HG02798 (cell line): ENCODE measurements around the gene SKA2.
"Not testable (repeated sequence)": the region's sequence is repeated elsewhere in the genome, so short reads cannot be mapped to it uniquely, and the experiment has no call there.

Source experiments
- ATAC-seq: cut with Tn5 transposase; IDR thresholded peaks from one replicate; pipeline ENCODE4 v1.9.1; 2021; ENCODE audit warnings: mild to moderate bottlenecking; ENCODE audit not compliant: unreplicated experiment, poor library complexity

SKA2 gene

DNA sequence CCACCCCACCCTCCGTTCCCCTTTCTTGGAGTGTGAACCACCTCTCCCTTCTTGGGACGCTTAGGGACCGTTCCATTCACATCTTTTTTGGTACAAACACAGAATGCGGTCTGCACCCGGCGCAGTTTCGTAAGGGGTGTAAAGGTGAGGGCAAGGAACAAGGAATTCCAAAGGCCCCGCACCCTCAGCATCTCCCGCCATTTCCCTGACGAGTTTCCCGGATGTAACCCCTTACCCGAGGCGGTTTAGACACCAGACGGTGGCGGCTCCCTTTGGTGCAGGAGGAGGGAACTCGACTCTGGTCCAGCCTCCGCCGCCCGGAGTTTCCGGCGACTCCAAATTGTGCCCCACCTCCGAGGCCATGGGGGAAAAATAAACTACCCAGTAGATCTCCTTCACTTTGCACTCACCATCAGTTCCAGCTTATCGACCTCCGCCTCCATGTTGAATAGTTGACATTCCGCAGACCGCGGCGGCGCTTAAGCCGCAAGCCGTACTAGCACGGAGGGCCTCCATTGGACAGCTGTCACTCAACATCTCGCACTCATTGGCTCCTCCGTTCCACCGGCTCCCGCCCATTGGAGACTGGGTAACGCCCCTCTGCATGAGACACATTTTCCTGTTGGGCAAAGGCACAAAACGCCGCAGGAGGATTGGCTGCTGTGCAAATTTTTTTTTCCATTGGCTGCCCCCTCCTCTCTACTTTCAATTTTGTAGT is at the start of gene SKA2:
Gene SKA2, minus strand, starts transcription at position 466 of the 718 bp plus-strand sequence. Its CDS starts 23 bp downstream, at position 443.
- ATAC-seq: peak; percentile 89

DNA sequence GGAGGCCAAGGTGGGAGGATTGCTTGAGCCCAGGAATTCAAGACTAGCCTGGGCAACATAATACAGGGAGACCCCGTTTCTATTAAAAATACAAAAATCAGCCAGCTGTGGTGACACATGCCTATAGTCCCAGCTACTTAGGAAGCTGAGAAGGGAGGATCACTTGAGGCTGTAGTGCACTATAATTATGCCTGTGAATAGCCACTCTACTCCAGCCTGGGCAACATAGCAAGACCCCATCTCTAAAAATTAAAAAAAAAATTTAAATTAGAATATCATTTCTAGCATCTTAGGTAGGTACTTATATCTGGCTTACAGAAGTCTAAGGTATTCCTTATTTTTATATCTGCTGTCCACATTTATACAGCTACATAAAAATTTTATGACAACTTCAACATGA is 47.3 kb upstream of the SKA2 start:
- ATAC-seq: no peak

GRCh38 chr17:59199398-59199797 is 44.4 kb upstream of the SKA2 start:
- no peak for ATAC-seq

DNA sequence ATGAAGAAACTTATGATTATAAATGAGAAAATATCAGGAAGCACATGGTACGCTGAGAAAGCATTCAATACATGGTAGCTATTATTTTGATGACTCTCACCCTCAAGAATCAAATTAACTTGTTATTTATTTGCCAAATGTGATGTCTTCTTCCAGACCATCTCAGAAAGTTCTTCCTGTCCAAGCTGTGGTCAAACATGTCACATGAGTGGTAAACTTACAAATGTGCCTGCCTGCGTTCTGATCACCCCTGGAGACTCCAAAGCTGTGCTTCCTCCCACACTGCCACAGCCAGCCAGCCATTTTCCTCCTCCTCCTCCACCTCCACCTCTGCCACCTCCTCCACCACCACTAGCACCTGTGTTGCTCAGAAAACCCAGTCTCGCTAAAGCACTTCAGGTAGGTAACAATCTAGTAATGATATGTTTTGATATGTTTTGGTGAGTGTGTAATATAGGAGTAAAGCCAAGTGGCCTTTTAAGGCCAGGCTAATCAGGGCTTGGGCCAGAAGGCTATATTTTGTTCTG is 38.4 kb upstream of the SKA2 start:
- ATAC-seq: no peak

DNA sequence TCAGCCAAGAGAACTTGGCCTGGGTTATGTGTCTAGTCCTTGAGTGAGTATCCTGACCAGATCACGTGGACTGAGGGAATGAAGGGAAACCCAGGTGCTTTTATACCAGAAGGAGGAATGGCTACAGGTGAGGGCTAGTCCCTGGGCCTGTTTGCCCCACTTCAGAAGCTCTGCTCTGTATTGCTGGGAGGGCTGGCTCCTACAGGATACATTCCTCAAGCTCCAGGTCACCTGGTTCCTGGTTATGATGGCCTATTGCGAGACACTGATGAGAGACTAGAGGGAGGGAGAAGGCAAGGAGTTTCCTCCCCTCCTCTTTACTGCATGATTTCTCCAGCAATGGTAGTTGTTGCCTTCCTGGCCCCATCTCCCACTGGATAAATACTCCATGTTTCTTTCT is 35.8 kb upstream of the SKA2 start:
- no peak for ATAC-seq

DNA sequence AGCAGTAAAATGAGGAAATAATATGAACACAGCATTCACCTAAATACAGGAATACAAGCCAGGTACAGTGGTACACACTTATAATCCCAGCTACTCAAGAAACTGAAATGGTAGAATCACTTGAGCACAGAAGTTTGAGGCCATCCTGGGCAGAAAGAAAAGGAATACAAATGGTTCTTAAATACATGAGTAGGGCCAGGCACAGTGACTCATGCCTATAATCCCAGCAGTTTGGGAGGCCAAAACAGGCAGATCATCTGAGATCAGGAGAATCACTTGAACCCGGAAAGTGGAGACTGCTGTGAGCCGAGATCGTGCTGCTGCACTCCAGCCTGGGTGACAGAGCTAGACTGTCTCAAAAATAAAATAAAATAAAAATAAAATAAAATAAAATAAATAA is 31.9 kb upstream of the SKA2 start:
- no peak for ATAC-seq

DNA sequence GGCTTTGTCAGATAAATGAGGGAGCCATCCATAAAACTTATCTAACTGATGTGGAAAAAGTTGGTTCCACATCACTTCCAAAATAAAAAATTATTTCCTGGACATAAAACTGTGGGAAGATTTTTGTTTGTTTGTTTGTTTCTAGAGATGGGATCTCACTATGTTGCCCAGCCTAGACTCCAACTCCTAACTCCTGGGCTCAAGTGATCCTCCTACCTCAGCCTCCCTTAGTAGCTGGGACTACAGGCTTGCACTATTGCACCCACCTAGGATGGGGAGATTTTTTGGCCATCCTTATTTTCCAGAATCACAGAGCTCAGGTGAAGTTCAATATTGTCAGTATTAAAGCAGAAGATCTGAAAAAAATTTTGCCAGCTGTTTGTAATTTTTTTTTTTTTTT is 31.0 kb upstream of the SKA2 start:
- no peak for ATAC-seq

GRCh38 chr17:59181481-59181880 is 26.5 kb upstream of the SKA2 start:
- no peak for ATAC-seq

- no peak for ATAC-seq
Measured at GRCh38 chr17:59180626-59181025, 25.6 kb upstream of the SKA2 start.

DNA sequence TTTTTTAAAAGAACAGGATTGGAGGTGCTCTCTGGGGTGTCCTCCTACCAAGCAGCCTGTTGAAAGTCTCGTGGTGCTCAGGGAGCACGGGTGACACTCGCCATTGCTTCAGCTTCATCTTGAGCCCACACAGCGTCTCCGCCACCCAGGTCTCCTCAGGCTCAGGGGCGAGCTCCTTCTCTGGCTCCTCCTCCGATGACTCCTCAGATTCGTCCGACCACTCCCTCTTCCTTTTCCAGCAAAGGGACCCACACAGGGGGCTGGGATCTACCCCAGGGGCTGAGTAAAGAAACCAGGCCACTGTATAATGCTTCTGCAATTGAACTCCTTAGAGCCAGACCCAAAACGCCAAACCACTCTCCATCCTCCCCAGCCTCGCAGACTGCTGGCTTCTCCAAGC is 24.6 kb upstream of the SKA2 start:
- ATAC-seq: not testable (repeated sequence)

- ATAC-seq: no peak
Measured at GRCh38 chr17:59178266-59178985, 23.4 kb upstream of the SKA2 start.

GRCh38 chr17:59175076-59175475 is 20.1 kb upstream of the SKA2 start:
- ATAC-seq: no peak

- ATAC-seq: no peak
Measured at GRCh38 chr17:59174671-59175070, 19.7 kb upstream of the SKA2 start.

- no peak for ATAC-seq
Measured at GRCh38 chr17:59172436-59173004, 17.5 kb upstream of the SKA2 start.

DNA sequence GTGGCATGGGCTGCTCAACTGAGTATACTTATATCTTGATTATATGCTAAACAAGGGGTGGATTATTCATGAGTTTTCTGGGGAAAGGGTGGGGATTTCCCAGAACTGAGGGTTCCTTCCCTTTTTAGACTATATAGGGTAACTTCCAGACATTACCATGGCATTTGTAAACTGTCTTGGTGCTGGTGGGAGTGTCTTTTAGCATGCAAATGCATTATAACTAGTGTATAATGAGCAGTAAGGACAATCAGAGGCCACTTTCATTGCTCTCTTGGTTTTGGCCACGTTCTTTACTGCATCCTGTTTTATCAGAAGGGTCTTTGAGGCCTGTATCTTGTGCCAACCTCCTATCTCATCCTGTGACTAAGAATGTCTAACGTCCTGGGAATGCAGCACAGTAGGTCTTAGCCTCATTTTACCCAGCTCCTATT is 12.6 kb upstream of the SKA2 start:
- ATAC-seq: no peak

DNA sequence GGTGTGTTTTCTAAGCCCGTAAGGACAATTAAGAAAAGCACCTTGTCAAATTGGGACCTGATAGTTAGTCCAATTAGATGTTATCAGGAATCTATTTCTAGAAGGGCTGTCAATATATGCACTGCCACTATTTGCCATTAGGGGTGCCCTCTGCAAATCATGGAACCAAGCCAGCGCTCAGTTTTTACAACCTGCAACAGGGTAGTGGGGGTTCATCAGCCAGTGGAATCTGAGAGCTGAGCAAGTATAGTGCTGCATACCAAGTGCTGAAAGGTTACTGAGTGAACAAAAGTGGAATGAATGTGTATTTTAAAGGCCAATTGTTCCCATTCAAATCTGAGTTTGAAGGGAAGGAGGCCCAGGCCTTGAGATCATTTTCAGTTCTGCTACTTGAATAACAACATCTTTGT is 11.0 kb upstream of the SKA2 start:
- ATAC-seq: peak; percentile 69

GRCh38 chr17:59161477-59161876 is 6.5 kb upstream of the SKA2 start:
- ATAC-seq: no peak

- no peak for ATAC-seq
Measured at GRCh38 chr17:59160157-59161025, 5.4 kb upstream of the SKA2 start.

DNA sequence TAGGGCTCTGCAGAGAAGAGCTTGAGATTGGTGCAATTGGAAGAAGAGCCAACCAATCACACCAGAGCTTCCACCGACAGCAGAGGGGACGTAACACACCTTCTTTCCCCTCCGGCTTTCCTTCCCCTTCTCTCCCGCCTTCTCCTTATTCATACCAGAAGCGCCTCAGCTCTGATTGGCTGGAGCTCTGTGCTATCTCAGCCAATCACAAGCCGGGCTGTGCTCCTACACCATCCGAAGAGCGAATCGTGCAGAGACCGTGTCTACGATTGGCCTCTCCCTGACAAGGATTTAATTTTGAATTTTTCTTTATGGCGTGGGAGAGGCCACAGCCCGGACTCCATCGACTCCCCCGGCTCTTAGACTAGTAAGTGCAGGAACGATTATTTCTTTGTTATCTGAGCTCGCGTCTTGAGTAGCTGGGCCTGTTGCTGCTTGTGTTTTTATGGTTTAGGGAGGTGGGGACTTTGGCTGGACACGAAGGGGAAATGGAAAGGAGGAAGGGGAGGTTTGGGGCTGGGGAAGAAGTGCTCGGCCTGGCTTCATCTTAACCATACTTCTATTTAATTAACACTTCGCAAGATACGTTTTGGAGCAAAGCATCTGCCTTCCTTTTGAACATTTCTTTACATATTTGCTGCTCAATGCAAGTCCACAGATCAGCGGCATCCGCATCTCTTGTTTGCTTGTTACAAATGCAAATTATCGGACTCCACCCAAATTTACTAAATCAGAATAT is 622 bp upstream of the SKA2 start, which contains the start of gene PRR11:
Gene PRR11, plus strand, starts transcription at position 308 of the 739 bp plus-strand sequence. CDS start 14,007 bp downstream, outside the sequence.
- ATAC-seq: peak; percentile 90
